ENCODE results near the gene ANKMY1. TPM values are rescaled to one million over a fixed set of nuclear protein-coding genes. Genes with fewer than 3 reads are reported as not detected.
A peak's percentile ranks its signal among the peaks of the same experiment; 100 is the strongest.

ANKMY1 gene
- total and polyA plus RNA-seq, 2 donors (not counting 1 experiment from before 2014, with no cell fraction given) = 51.7 to 72.1 TPM

- no peaks in the 10 kb centered on the region for H3K9me3 Mint-ChIP-seq (ENCODE audit: insufficient read depth)
- peak overlapping the region; percentile 94 for H3K4me3 Mint-ChIP-seq
- TF ChIP-seq CTCF (IDR thresholded peaks at IDR 0.05) (no peak), EZH2 (IDR thresholded peaks at IDR 0.05; ENCODE audit: borderline replicate concordance, insufficient read depth, low read depth, low read length, poor library complexity, severe bottlenecking) (no peak)
- Histone ChIP-seq H3K4me2 (replicated peaks; ENCODE audit: low read depth, low read length, poor library complexity, severe bottlenecking) (peak overlapping the region; percentile 97), H3K79me2 (ENCODE audit: control insufficient read depth, insufficient read depth, low read length) (peaks cover 50% of the 10 kb centered on the region), H2AFZ (ENCODE audit: insufficient read depth, low read depth, low read length, poor library complexity, severe bottlenecking) (peak overlapping the region; percentile 77), H3K27me3 (replicated peaks in 1 of 4; ENCODE audit: control extremely low read depth in 1 of 4, control insufficient read depth in 3 of 4, insufficient read depth in 4 of 4, low read length in 3 of 4) (no peaks in the 10 kb centered on the region), H3K4me3 (ENCODE audit: control extremely low read depth in 1 of 5, extremely low read depth in 1 of 5, insufficient read depth in 1 of 5, low read depth in 2 of 5, low read length in 4 of 5) (peak overlapping the region; percentile 42 to 76 (median 51)), H3K4me1 (ENCODE audit: control insufficient read depth in 2 of 2, insufficient read depth in 2 of 2, low read length in 2 of 2) (peaks cover 58 to 73% of the 10 kb centered on the region in 2 donors), H3K9me3 (ENCODE audit: control extremely low read depth in 1 of 3, control insufficient read depth in 2 of 3, insufficient read depth in 1 of 3, low read length in 2 of 3) (no peaks in the 10 kb centered on the region), H4K20me1 (ENCODE audit: control insufficient read depth, insufficient read depth, low read length, poor library complexity, severe bottlenecking) (peaks cover 25% of the 10 kb centered on the region), H3K27ac (ENCODE audit: low read length in 2 of 2) (peak overlapping the region; percentile 84 to 86), H3K36me3 (replicated peaks in 1 of 2; ENCODE audit: control extremely low read depth in 1 of 2, control insufficient read depth in 1 of 2, extremely low read depth in 1 of 2, insufficient read depth in 2 of 2, low read length in 1 of 2) (peaks cover 0 to 11% of the 10 kb centered on the region in 2 experiments), H3K9ac (ENCODE audit: low read length) (peak overlapping the region; percentile 69)
- POLR2A ChIA-PET = interaction anchor here (0.6 to 3.7 kb wide), 8 partner anchors 8 to 1313 kb away, joined by 3 to 97 read pairs (median 4); partner anchors contain the start of genes ANKMY1 and CAPN10
- no peaks in the 10 kb centered on the region for H3K27me3 Mint-ChIP-seq
- CTCF ChIA-PET = interaction anchor here (1.1 to 7.8 kb wide), 7 partner anchors 8 to 51 kb away, joined by 3 to 126 read pairs (median 11); partner anchors contain the start of genes ANKMY1 and CAPN10
- H3K4me1 Mint-ChIP-seq = peaks cover 75% of the 10 kb centered on the region
- DNase-seq (peak; percentile 88), ATAC-seq (ENCODE audit: low read depth) (peak; percentile 44)
- peak overlapping the region; percentile 99 for H3K27ac Mint-ChIP-seq
- 3% methylated on average over 24 of the region's 26 CpGs for WGBS (ENCODE audit: insufficient coverage)
- intact Hi-C loops (cut with micrococcal nuclease) = loop anchor here (1.0 to 10.0 kb wide), 2 partner anchors 21 to 539 kb away; partner anchors contain the start of genes CAPN10 and MTERF4
Measured at GRCh38 chr2:240565333-240566202, 7.8 kb upstream of the ANKMY1 start.
